Superior temporal gyrus (tissue), 1 donor: ENCODE measurements around the gene NRN1L.

ENCODE experiments used
- DNase-seq: peaks from one replicate; pipeline ENCODE4 v3.0.0-alpha.2; 2016; ENCODE audit errors: extremely low spot score

The NRN1L gene

GRCh38 chr16:67935402-67936123, 50.9 kb downstream of the NRN1L start:
- DNase-seq, result peak; percentile 97
